ENCODE data around the gene CCDC90B.

The CCDC90B gene

DNA sequence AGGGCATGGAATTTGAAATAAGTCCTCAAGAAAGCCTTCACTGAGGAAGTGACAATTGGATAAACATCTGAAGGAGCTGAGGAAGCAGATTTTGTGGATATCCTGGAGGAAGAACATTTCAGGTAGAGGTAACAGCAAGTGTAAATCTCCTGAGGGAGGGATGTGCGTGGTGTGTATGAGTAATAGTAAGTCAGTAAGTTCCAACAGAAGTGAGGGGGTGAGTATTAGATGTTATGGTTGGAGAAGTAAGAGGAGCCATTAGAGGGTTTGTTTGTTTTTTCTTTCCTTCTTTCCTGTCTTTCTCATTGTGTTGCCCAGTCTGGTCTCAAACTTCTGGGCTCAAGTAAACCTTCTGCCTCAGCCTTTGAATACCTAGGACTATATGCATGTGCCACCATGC lies 63.7 kb downstream of the CCDC90B start:
- no peak for DNase-seq

DNA sequence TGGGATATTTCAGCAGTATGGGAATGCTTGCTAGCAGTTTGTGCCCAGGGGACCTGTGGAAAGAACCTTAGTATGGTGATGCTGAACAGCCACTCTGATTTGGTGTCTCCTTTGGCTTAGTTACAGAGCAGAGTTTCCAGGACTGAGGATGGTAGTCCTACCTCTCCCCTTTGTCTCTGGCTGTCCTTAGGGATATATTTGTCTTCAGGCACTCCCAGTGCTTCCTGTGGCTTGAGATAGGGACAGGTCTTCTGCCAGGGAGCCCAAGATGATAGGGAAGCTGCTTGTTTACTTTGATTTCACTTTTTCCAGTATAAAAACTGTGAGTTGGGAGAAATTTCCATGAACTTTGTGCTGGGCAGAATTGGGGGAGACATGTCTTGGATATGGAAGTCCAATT lies 64.5 kb downstream of the CCDC90B start:
- DNase-seq, result no peak

DNA sequence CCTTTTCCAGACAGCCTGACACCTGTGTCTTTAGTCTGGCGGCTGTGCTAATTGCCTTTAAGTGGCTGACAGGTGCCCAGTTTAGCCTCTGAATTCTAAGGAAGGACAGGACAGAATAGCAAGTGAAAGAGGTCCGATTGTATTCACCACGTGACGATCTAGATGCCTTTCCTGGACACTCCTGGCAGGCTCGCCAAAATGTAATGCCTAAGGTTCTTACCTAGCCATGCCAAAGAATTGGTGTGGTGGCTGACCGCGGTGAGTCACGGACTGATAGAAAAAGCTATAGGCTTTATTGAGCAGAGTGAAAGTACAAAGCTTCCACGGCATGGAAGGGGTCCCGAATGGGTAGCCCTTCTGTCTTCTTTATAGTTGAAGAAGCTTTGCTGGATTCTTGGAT lies 65.9 kb downstream of the CCDC90B start:
- DNase-seq, result no peak

DNA sequence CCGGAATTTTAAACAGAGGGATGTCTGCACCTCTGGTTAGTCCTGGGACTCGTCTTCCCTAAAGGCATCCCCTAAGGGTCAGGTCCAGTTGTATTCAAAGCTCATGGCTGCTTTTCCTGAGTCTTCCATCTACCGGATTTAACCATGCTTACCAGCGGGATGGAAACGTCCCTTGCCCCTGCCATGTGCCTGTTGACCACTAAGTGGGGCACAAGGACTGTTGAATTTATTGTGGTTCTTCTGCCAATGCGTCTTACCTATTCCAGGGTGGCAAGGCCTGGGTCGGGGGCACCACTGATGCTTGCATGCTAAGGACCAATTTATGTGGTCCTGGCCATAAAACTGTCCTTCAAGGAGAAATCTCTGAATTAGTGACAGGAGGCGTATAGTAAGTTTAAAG lies 67.1 kb downstream of the CCDC90B start:
- DNase-seq, result no peak
